Neural cell (in vitro differentiated cells): ENCODE measurements around the gene USP12.

Source experiments
- EP300 ChIP-seq: fragments of 450-650 bp; conservative IDR thresholded peaks from 2 replicates; pipeline ENCODE4 v1.6.1; 2014; ENCODE audit warnings: antibody characterized with exemption, mild to moderate bottlenecking, moderate library complexity; ENCODE audit not compliant: poor library complexity, severe bottlenecking
- EZH2 ChIP-seq: fragments of 200-600, 300-800 bp; shearing (Covaris generic), sonication (generic); IDR thresholded peaks from 2 replicates; pipeline ENCODE4 v1.6.1; 2014; ENCODE audit warnings: antibody characterized with exemption, low read length, borderline replicate concordance, mild to moderate bottlenecking; ENCODE audit not compliant: insufficient read depth, poor library complexity, severe bottlenecking
- MXI1 ChIP-seq: fragments of 450-650 bp; conservative IDR thresholded peaks from 2 replicates; pipeline ENCODE4 v1.6.1; 2014; ENCODE audit warnings: antibody characterized with exemption, mild to moderate bottlenecking; ENCODE audit not compliant: poor library complexity, severe bottlenecking
- POLR2AphosphoS5 ChIP-seq: IDR thresholded peaks from 2 replicates; pipeline ENCODE4 v1.6.1; 2012
- RAD21 ChIP-seq: fragments of 450-650 bp; conservative IDR thresholded peaks from 2 replicates; pipeline ENCODE4 v1.6.1; 2014; ENCODE audit warnings: antibody characterized with exemption, mild to moderate bottlenecking, moderate library complexity
- SMC3 ChIP-seq: fragments of 450-650 bp; conservative IDR thresholded peaks from 2 replicates; pipeline ENCODE4 v1.6.1; 2014; ENCODE audit warnings: antibody characterized with exemption, mild to moderate bottlenecking, moderate library complexity; ENCODE audit not compliant: poor library complexity
- TAF1 ChIP-seq: IDR thresholded peaks from 2 replicates; pipeline ENCODE4 v1.6.1; 2012; ENCODE audit warnings: low read depth
- TF ChIP-seq, protein P1 (sequence below): fragments of 450-650 bp; IDR thresholded peaks from 2 replicates; pipeline ENCODE4 v1.5.1; 2014; ENCODE audit warnings: antibody characterized with exemption, mild to moderate bottlenecking, moderate library complexity; ENCODE audit not compliant: poor library complexity, severe bottlenecking
- TF ChIP-seq, protein P2 (sequence below): IDR thresholded peaks from 2 replicates; pipeline ENCODE4 v1.6.1; 2012; ENCODE audit warnings: borderline replicate concordance

DNA sequence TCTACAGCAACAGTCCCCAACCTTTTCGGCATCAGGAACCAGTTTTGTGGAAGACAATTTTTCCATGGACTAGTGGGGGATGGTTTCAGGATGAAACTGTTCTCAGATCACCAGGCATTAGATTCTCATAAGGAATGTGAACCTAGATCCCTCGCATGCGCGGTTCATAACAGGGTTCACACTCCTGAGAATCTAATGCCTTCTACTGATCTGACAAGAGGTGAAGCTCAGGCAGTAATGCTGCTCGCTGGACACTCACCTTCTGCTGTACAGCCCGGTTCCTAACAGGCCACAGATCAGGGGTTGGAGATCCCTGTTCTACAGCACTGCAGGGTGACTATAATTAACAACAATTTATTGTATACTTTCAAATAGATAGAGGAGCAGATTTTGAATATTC is 21.9 kb downstream of the USP12 start:
- TF ChIP-seq RAD21 (no peak), EP300 (no peak), POLR2AphosphoS5 (no peak), EZH2 (no peak), MXI1 (no peak), TAF1 (no peak), SMC3 (no peak)
- TF ChIP-seq, protein P1, sequence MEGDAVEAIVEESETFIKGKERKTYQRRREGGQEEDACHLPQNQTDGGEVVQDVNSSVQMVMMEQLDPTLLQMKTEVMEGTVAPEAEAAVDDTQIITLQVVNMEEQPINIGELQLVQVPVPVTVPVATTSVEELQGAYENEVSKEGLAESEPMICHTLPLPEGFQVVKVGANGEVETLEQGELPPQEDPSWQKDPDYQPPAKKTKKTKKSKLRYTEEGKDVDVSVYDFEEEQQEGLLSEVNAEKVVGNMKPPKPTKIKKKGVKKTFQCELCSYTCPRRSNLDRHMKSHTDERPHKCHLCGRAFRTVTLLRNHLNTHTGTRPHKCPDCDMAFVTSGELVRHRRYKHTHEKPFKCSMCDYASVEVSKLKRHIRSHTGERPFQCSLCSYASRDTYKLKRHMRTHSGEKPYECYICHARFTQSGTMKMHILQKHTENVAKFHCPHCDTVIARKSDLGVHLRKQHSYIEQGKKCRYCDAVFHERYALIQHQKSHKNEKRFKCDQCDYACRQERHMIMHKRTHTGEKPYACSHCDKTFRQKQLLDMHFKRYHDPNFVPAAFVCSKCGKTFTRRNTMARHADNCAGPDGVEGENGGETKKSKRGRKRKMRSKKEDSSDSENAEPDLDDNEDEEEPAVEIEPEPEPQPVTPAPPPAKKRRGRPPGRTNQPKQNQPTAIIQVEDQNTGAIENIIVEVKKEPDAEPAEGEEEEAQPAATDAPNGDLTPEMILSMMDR = no peak
- TF ChIP-seq, protein P2, sequence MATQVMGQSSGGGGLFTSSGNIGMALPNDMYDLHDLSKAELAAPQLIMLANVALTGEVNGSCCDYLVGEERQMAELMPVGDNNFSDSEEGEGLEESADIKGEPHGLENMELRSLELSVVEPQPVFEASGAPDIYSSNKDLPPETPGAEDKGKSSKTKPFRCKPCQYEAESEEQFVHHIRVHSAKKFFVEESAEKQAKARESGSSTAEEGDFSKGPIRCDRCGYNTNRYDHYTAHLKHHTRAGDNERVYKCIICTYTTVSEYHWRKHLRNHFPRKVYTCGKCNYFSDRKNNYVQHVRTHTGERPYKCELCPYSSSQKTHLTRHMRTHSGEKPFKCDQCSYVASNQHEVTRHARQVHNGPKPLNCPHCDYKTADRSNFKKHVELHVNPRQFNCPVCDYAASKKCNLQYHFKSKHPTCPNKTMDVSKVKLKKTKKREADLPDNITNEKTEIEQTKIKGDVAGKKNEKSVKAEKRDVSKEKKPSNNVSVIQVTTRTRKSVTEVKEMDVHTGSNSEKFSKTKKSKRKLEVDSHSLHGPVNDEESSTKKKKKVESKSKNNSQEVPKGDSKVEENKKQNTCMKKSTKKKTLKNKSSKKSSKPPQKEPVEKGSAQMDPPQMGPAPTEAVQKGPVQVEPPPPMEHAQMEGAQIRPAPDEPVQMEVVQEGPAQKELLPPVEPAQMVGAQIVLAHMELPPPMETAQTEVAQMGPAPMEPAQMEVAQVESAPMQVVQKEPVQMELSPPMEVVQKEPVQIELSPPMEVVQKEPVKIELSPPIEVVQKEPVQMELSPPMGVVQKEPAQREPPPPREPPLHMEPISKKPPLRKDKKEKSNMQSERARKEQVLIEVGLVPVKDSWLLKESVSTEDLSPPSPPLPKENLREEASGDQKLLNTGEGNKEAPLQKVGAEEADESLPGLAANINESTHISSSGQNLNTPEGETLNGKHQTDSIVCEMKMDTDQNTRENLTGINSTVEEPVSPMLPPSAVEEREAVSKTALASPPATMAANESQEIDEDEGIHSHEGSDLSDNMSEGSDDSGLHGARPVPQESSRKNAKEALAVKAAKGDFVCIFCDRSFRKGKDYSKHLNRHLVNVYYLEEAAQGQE = no peak
